Gastroesophageal sphincter (tissue), 4 donors: ENCODE data around the gene CAMK1G. TPM values are rescaled to one million over a fixed set of nuclear protein-coding genes. Genes with fewer than 3 reads are reported as not detected.

Experiments used
- ATAC-seq: fragments of 150-250 bp; one replicate; pipeline ENCODE4 v1.9.1; 2016; ENCODE audit warnings: mild to moderate bottlenecking, moderate library complexity
- H3K27ac ChIP-seq, 4 donors: fragments of 200-600 bp; sonication (generic) in 3 of 4; 1 replicate in 3 of 4; 2 replicates in 1 of 4; pipeline ENCODE4 v1.5.1; 2016 to 2019
- H3K27me3 ChIP-seq: fragments of 200-600 bp; sonication (generic); one replicate; pipeline ENCODE4 v1.5.1; 2019
- H3K36me3 ChIP-seq, 2 donors: fragments of 200-600 bp; sonication (generic); one replicate each; pipeline ENCODE4 v1.5.1; 2019; ENCODE audit warnings: control low read depth in 1 of 2
- H3K4me1 ChIP-seq, 3 donors: fragments of 200-600 bp; sonication (generic); 1 replicate in 2 of 3; 2 replicates in 1 of 3; pipeline ENCODE4 v1.5.1; 2016 to 2019; ENCODE audit warnings: control low read depth in 2 of 3
- H3K4me3 ChIP-seq, 2 donors: fragments of 200-600 bp; sonication (generic); one replicate each; pipeline ENCODE4 v1.5.1; 2019; ENCODE audit warnings: mild to moderate bottlenecking in 1 of 2, moderate library complexity in 1 of 2
- H3K9me3 ChIP-seq, 3 donors: fragments of 200-600 bp; sonication (generic); one replicate each; pipeline ENCODE4 v1.5.1; 2017 to 2019; ENCODE audit warnings: control low read depth in 2 of 3
- EP300 ChIP-seq: sonication (generic); formaldehyde crosslinking; IDR thresholded peaks from one replicate; pipeline ENCODE4 v1.6.1; 2017; ENCODE audit warnings: antibody characterized with exemption, mild to moderate bottlenecking
- POLR2A ChIP-seq, 2 donors: fragments of 450-650 bp; IDR thresholded peaks; one replicate each; pipeline ENCODE4 v1.6.1; 2017; ENCODE audit warnings: antibody characterized with exemption in 2 of 2, mild to moderate bottlenecking in 2 of 2, moderate library complexity in 1 of 2
- POLR2AphosphoS5 ChIP-seq: sonication (generic); formaldehyde crosslinking; IDR thresholded peaks from one replicate; pipeline ENCODE4 v1.6.1; 2017; ENCODE audit warnings: antibody characterized with exemption
- whole genome bisulfite sequencing, 2 donors: methylation state at CpG; one replicate each; pipeline ENCODE4 v1.1.5; 2018; ENCODE audit warnings: low coverage in 1 of 2; 5-methylcytosine and 5-hydroxymethylcytosine counted together
- total RNA-seq, 4 donors: library from RNA; depleted of rRNA; stranded (reverse); fragments of >200 nt; gene quantifications; one replicate each; pipeline ENCODE4 v1.1.0, GENCODE V29; 2016
- TF ChIP-seq, protein P1 (sequence below), 4 experiments: fragments of 200-600 bp in 2 of 4; fragments of 450-650 bp in 2 of 4; sonication (generic) in 1 of 4; IDR thresholded peaks; one replicate each; pipeline ENCODE4 v1.5.1; 2017 to 2019; ENCODE audit warnings: antibody characterized with exemption in 4 of 4, mild to moderate bottlenecking in 2 of 4, moderate library complexity in 2 of 4

Gene CAMK1G
- total RNA-seq, 4 donors from 2014 or later, result 0.19 to 6.8 (median 0.84) TPM

GRCh38 chr1:209627027-209627731 lies 43.7 kb downstream of the CAMK1G start:
- no peak overlapping the region for H3K4me3 ChIP-seq
- H3K9me3 ChIP-seq, result no peaks in the 10 kb centered on the region
- H3K27ac ChIP-seq, result no peak overlapping the region
- 60% methylated on average over 2 to 3 of the region's 16 CpGs for WGBS, 2 donors
- peak; percentile 19 for ATAC-seq
- peaks cover 0 to 49% (median 17%) of the 10 kb centered on the region in 3 donors for H3K4me1 ChIP-seq
- TF ChIP-seq, protein P1, sequence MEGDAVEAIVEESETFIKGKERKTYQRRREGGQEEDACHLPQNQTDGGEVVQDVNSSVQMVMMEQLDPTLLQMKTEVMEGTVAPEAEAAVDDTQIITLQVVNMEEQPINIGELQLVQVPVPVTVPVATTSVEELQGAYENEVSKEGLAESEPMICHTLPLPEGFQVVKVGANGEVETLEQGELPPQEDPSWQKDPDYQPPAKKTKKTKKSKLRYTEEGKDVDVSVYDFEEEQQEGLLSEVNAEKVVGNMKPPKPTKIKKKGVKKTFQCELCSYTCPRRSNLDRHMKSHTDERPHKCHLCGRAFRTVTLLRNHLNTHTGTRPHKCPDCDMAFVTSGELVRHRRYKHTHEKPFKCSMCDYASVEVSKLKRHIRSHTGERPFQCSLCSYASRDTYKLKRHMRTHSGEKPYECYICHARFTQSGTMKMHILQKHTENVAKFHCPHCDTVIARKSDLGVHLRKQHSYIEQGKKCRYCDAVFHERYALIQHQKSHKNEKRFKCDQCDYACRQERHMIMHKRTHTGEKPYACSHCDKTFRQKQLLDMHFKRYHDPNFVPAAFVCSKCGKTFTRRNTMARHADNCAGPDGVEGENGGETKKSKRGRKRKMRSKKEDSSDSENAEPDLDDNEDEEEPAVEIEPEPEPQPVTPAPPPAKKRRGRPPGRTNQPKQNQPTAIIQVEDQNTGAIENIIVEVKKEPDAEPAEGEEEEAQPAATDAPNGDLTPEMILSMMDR (IDR thresholded peaks at IDR 0.05), result no peak
- TF ChIP-seq EP300 (no peak), POLR2AphosphoS5 (no peak), POLR2A (IDR thresholded peaks at IDR 0.05) (no peak)
- no peaks in the 10 kb centered on the region for H3K36me3 ChIP-seq
- H3K27me3 ChIP-seq, result no peaks in the 10 kb centered on the region

DNA sequence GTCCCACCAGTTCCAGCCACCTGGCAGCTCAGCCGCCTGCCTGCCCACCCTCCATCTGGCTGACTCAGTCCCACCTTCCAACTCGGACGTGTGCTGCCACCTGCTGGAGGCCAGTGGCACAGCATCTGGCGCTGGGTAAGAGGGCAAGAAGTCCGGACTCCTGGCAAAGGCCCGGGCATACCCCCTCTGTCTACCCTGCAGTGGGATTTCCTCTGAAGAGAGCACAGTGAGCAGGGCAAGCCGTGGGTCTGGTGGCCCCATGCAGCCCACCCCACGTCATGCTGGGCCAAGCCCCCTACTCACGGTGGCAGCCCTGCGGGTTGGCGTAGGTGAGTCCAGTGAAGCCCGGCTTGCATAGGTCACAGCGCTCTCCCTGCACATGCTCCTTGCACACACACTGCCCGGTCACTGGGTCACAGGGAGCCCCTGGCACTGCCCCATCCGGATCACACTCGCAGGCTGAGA lies 44.2 kb downstream of the CAMK1G start:
- TF ChIP-seq POLR2A (IDR thresholded peaks at IDR 0.05), result no peak
- TF ChIP-seq, protein P1 (IDR thresholded peaks at IDR 0.05), result peak in 3 of 4 experiments; percentile 82 to 97 (median 86)
- Histone ChIP-seq H3K4me3 (no peak overlapping the region), H3K36me3 (no peaks in the 10 kb centered on the region), H3K4me1 (peaks cover 0 to 46% (median 17%) of the 10 kb centered on the region in 3 donors), H3K9me3 (no peaks in the 10 kb centered on the region), H3K27ac (no peak overlapping the region), H3K27me3 (no peaks in the 10 kb centered on the region)
- WGBS, 2 donors, result 20 to 73% methylated on average over 2 to 4 of the region's 16 CpGs
- peak; percentile 51 for ATAC-seq

DNA sequence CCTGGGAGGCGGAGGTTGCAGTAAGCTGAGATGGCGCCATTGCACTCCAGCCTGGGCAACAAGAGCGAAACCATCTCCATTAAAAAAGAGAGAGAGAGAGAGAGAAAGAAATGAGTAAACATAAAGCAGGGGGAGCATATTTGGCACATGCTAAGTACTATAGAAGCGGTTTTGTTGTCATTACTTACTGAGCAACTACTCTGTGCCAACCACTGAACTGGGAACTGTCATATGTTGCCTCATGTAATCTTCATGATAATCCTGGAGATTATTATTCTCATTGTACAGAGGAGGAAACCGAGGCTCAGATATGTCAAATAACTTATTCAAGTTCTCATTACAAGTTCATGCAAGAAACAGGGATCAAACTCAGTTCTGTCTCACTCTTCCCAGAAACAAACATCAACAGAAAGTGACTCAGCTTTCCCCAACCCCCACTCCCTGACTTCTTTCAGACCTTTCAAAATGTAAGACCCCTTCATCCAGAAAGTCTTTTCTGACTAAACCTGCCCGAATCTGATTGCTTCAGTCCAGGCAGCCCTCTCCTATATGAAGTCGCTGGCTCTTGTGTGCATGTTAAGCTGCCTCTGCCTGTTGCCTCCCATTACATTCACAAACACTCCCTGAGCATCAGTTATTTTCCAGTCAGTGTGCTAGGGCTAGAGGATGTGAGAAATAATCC lies 45.2 kb downstream of the CAMK1G start:
- WGBS, 2 donors, result 60 to 84% methylated on average over 2 to 7 of the region's 7 CpGs
- ATAC-seq, result no peak
- Histone ChIP-seq H3K36me3 (no peaks in the 10 kb centered on the region), H3K4me3 (no peak overlapping the region), H3K4me1 (peaks cover 0 to 46% (median 17%) of the 10 kb centered on the region in 3 donors), H3K27me3 (no peaks in the 10 kb centered on the region), H3K9me3 (no peaks in the 10 kb centered on the region), H3K27ac (no peak overlapping the region)
- TF ChIP-seq EP300, result no peak
- TF ChIP-seq, protein P1 (IDR thresholded peaks at IDR 0.05), result no peak
- TF ChIP-seq POLR2A (IDR thresholded peaks at IDR 0.05), result no peak
- no peak for TF ChIP-seq POLR2AphosphoS5

GRCh38 chr1:209629621-209630382 lies 46.3 kb downstream of the CAMK1G start:
- H3K4me1 ChIP-seq, result peaks cover 0 to 45% (median 17%) of the 10 kb centered on the region in 3 donors
- H3K27ac ChIP-seq, result no peak overlapping the region
- no peak overlapping the region for H3K4me3 ChIP-seq
- no peaks in the 10 kb centered on the region for H3K9me3 ChIP-seq
- no peak for ATAC-seq
- TF ChIP-seq POLR2A (IDR thresholded peaks at IDR 0.05) (no peak), POLR2AphosphoS5 (no peak), EP300 (no peak)
- TF ChIP-seq, protein P1 (IDR thresholded peaks at IDR 0.05), result no peak
- 93% methylated on average over 10 of the region's 11 CpGs; no CpG with 5 or more reads in 1 of the 2 donors for WGBS, 2 donors
- no peaks in the 10 kb centered on the region for H3K27me3 ChIP-seq
- H3K36me3 ChIP-seq, result no peaks in the 10 kb centered on the region
